GM19397 (cell line): ENCODE results near the gene ANXA4.

Experiments used
- ATAC-seq: cut with Tn5 transposase; IDR thresholded peaks from one replicate; pipeline ENCODE4 v1.9.1; 2021; ENCODE audit warnings: mild to moderate bottlenecking, moderate library complexity; ENCODE audit not compliant: unreplicated experiment

ANXA4 gene

GRCh38 chr2:69774984-69775982 is 33.3 kb downstream of the ANXA4 start:
- ATAC-seq, result no peak

- no peak for ATAC-seq
These were observed 35.2 kb downstream of the ANXA4 start for GRCh38 chr2:69776886-69777785.

DNA sequence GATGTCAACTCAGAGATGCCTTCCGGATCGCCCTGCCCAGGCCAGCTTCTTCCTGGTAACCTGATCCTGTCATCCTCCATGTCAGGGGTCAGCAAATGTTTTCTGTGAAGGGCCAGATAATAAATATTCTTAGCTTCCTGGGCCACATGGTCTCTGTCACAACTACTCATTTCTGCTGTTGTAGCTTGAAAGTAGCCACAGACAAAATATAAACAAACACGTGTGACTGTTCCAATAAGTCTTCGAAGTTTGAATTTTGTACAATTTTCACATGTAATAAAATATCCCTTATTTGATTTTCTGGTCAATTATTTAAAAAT is 35.8 kb downstream of the ANXA4 start:
- no peak for ATAC-seq

- no peak for ATAC-seq
These were observed 37.5 kb downstream of the ANXA4 start for GRCh38 chr2:69779258-69780001.

DNA sequence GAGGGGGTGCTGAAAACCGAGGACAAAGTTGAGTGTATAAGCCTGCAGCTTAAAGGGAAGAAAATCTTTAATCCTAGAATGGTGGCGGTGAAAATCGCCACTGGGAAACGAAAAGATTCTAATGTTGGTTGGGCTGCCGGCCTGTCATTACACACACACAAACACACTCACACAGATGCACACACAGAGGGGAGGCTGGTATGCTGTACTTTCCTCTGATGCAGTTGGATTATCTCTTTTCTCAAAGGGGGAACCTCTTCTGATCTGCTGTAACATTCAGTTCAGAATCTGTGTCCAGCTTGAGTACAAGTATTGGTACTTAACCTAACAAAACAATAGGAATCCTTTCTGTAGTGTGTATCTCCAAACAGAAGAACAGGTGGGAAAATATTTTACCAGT is 39.0 kb downstream of the ANXA4 start:
- ATAC-seq, result peak; percentile 8

GRCh38 chr2:69781321-69782248 is 39.7 kb downstream of the ANXA4 start:
- peak; percentile 77 for ATAC-seq

DNA sequence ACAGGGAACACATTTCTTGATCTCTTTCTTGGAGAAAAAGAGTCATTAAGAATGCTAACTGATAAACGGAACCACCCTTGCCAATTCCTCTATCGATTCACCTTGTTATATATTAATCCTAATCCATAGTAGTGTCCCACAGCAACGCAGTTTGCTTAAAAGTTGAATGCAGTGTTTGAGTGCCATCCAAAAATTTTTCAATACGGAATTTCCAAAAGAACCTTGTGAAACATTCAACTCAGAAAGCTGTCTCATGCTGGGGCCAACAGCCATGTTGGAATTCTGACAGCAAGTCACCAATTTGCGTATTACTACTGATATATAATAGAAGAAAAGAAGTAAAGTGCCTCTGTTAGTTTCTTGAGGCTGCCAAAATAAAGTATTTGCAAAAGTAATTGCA is 42.3 kb downstream of the ANXA4 start:
- ATAC-seq, result no peak

GRCh38 chr2:69785358-69785757 is 43.4 kb downstream of the ANXA4 start:
- no peak for ATAC-seq

GRCh38 chr2:69786052-69786560 is 44.2 kb downstream of the ANXA4 start:
- ATAC-seq, result no peak

- ATAC-seq, result no peak
These were observed 47.3 kb downstream of the ANXA4 start for GRCh38 chr2:69789175-69789721.

DNA sequence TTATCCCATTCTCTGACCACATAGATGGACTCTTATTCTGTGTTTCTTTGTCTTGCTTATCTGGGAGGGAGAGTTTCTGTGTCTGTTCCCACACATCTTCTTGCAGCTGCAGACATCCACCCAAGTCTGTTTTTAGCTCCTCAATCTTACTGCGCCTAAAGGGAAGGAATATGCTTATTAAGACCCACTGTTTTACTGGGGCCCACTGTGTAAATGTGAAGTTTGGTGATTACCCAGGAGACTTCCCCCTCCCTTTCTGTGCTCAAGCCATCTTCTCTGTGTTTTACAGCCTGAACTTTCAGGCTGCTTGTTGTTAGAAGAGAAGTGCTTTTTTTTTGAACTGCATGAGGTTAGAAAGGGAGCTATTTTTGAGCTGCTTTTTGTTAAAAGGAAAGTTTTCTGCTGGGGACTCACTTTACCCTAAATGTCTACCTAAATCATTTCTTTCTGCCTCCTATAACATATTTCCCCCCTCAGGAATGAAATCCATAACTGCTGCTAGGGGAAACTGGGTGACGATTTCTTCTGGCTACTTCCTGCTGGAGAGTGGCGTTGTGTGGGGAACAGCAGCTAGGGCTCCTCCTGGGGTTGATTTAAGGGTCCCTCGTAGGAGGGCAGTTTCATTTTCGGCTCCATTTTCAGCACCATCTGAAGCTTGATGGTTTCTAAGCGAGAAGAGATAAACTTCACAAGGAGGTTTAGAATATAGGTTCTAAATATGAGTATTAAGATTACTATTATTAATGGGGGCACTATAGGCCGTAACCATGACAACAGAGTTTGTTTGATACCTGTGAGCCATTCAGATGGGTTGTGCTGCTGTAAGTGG is 48.1 kb downstream of the ANXA4 start:
- no peak for ATAC-seq

DNA sequence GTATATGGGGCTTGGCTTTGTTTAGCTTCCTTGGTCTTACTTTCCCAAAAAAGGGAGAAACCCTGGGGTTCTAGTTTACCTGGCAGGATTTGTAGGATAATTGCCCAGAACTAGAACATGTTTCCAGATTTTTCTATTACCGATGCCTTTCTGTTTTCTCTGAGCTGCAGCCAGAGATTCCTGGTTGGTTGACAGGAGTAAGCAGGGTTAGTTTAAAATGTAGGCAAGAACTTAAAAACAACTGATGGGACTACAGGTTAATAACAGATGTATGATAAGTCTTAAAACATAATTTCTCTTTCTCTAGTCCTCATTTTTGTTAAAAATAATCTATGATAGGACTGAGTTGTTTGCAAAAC is 48.6 kb downstream of the ANXA4 start:
- ATAC-seq, result no peak

GRCh38 chr2:69791045-69791444 is 49.1 kb downstream of the ANXA4 start:
- ATAC-seq, result no peak

DNA sequence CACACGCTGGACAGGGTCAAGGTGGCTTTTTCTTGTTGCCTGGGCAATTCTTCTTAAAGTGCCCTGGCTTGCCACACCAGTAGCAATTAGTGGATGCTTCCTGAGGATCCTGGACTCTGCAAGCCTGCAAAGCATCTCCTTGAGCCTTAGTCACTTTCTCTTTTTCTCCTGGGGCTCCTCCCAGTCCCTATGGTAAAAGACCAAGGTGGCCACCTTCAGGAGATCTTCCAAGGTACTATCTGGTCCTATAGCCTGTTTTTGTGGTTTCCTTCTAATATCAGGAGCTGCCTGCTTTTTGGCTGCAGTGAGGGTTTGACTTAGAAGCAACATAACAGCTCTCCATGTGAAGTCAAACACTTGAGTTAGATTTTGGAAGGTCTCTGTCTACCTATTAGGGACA is 54.2 kb downstream of the ANXA4 start:
- no peak for ATAC-seq

- no peak for ATAC-seq
These were observed 55.3 kb downstream of the ANXA4 start for GRCh38 chr2:69797235-69797634.

- no peak for ATAC-seq
These were observed 55.9 kb downstream of the ANXA4 start for GRCh38 chr2:69797836-69798289.

GRCh38 chr2:69798290-69798908 is 56.5 kb downstream of the ANXA4 start:
- peak; percentile 11 for ATAC-seq

DNA sequence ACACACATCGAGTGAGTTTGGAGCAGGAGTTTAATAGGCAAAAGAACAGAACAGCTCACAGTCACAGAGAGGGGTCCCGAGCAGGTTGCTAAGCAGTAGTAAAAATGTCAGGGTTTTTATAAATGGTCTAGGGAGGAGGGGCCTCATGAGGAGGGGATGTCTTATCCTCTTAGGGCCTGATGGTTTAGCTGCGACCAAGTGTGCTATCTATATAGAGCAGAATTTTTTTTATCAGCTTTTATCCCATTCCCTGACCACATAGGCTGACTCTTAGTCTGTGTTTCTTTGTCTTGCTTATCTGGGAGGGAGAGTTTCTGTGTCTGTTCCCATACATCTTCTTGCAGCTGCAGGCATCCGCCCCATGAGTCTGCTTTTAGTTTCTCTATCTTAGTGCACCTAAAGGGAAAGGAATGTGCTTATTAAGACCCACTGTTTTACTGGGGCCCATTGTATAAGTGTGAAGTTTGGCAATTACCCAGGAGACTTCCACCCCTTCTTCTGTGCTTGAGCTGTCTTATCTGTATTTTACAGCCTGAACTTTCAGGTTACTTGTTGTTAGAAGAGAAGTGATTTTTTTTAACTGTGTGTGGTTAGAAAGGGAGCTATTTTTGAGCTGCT is 57.1 kb downstream of the ANXA4 start:
- peak; percentile 47 for ATAC-seq
